PC-3 (cell line): ENCODE data around the gene AMT.

Source experiments
- EZH2 ChIP-seq: fragments of 300-600 bp; sonication (generic); IDR thresholded peaks from one replicate; pipeline ENCODE4 v1.6.1; 2017; ENCODE audit warnings: antibody characterized with exemption, mild to moderate bottlenecking, low read length; ENCODE audit not compliant: unreplicated experiment
- EZH2phosphoT487 ChIP-seq: fragments of 300-600 bp; sonication (generic); IDR thresholded peaks from 2 replicates; pipeline ENCODE4 v1.6.1; 2018; ENCODE audit warnings: mild to moderate bottlenecking, antibody characterized with exemption, low read length, borderline replicate concordance
- TF ChIP-seq, protein P1 (sequence below): fragments of 300-600 bp; sonication (generic); conservative IDR thresholded peaks from 2 replicates; pipeline ENCODE4 v1.5.1; 2017; ENCODE audit warnings: antibody characterized with exemption, low read depth, mild to moderate bottlenecking, low read length

- TF ChIP-seq, protein P1, sequence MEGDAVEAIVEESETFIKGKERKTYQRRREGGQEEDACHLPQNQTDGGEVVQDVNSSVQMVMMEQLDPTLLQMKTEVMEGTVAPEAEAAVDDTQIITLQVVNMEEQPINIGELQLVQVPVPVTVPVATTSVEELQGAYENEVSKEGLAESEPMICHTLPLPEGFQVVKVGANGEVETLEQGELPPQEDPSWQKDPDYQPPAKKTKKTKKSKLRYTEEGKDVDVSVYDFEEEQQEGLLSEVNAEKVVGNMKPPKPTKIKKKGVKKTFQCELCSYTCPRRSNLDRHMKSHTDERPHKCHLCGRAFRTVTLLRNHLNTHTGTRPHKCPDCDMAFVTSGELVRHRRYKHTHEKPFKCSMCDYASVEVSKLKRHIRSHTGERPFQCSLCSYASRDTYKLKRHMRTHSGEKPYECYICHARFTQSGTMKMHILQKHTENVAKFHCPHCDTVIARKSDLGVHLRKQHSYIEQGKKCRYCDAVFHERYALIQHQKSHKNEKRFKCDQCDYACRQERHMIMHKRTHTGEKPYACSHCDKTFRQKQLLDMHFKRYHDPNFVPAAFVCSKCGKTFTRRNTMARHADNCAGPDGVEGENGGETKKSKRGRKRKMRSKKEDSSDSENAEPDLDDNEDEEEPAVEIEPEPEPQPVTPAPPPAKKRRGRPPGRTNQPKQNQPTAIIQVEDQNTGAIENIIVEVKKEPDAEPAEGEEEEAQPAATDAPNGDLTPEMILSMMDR = no peak
- TF ChIP-seq EZH2 (no peak), EZH2phosphoT487 (no peak)
Observed at GRCh38 chr3:49434731-49435130, 12.5 kb upstream of the AMT start.
